ENCODE data around the gene EEF1G.

Gene EEF1G

GRCh38 chr11:62536301-62536957 is 37.3 kb downstream of the EEF1G start:
- no peak for DNase-seq

DNA sequence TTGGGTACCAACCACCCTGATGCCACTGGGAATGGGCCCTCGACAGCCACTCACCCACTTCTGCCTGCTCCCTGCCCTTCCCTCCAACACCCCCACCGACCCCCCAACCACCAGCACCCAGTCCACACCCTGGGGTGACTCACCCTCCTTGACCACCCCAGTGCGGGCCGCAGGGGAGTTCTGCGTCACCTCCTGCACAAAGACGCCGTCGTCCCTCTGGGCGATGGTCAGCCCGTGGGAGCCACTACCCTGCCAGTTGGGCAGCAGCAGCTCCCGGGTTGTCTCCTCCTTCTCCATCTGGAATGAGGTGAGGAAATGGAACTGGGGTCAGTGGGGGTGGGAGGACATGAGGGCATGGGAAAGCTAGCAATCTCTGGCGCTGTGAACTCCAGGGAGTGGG is 37.9 kb downstream of the EEF1G start:
- DNase-seq = no peak

DNA sequence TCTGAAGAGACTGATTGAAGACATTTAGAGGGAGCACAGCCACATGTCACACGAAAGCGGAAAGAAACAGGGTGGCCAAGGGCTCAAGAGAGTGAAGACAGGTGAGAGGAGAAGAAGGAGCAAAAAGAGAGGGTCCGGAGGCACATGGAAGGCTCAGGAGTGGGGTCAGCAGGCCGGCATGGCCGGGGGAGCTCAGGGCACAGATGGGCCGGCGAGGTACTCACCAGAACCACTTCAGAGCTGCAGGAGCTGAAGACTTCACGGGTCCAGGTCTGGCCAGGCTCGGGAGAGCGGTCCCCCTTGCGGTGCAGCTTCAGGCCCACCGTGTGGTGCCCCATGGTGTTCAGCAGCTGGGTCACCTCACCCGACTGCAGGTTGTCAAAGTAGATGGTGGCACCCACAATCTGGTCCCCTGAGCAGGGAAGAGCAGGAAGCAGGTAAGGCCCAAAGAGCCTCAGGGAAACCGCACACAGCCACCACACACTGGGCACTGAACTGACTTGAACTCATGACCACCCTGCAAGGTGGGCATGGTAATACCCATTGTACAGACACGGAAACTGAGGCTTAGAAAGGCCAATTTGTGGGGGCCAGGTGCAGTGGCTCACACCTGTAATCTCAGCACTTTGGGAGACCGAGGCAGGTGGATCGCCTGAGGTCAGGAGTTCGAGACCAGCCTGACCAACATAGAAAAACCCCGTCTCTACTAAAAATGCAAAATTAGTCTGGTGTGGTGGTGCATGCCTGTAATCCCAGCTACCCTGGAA is 38.7 kb downstream of the EEF1G start:
- DNase-seq = no peak

- DNase-seq = no peak
Measured at GRCh38 chr11:62532096-62532495, 41.6 kb downstream of the EEF1G start.

DNA sequence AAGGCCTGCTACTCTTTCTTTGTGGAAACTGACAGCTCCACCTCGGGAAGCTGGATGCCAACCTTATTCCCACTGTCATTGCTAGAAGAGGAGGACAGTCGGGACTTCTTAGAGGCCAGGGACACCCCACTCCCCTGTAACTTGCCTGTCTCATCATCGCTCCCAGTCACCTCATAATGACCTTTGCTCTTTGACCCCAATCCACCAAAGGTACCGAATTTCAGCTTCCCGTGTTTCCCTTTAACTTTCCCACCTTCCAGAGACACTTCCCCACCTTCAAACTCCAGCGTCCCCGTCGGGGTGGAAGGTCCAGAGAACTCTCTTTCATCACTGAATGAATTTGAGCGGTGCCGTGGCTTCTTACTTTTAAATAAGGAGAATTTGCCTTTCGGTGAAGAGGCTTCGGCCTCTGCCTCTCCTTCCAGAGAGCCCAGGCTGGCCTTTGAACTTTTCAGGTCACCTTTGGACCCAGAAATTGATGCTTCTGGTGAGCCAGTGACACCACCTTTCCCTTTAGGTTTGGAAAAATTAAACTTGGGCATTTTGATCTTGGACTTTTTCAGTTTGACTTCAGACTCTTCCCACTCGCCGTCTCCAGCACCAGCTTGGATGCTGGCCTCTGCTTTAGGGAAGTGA is 56.8 kb downstream of the EEF1G start:
- no peak for DNase-seq

GRCh38 chr11:62514151-62514550 is 59.5 kb downstream of the EEF1G start:
- DNase-seq = no peak

- no peak for DNase-seq
Measured at GRCh38 chr11:62513626-62514025, 60.1 kb downstream of the EEF1G start.

- no peak for DNase-seq
Measured at GRCh38 chr11:62512961-62513360, 60.7 kb downstream of the EEF1G start.
